HepG2 (cell line): ENCODE measurements around the gene RPS6KB2. TPM values are rescaled to one million over a fixed set of nuclear protein-coding genes. Genes with fewer than 3 reads are reported as not detected.
A peak's percentile ranks its signal among the peaks of the same experiment; 100 is the strongest.

Experiments
- AHR ChIP-seq: IDR thresholded peaks from 2 replicates; pipeline ENCODE4 v1.6.1; 2018; ENCODE audit warnings: missing genetic modification reagents, missing compliant biosample characterization
- ARNT ChIP-seq: fragments of 450-650 bp; IDR thresholded peaks from 2 replicates; pipeline ENCODE4 v1.6.1; 2017
- HDAC1 ChIP-seq: sonication (generic); formaldehyde crosslinking; IDR thresholded peaks from 2 replicates; pipeline ENCODE4 v1.5.1; 2020; ENCODE audit warnings: mild to moderate bottlenecking, missing genetic modification reagents
- HNRNPUL1 ChIP-seq: fragments of 200-400 bp; formaldehyde crosslinking; IDR thresholded peaks from 2 replicates; pipeline ENCODE4 v1.6.1; 2017; ENCODE audit warnings: low read depth, mild to moderate bottlenecking, low read length, moderate library complexity
- ISX ChIP-seq: sonication (generic); formaldehyde crosslinking; conservative IDR thresholded peaks from 2 replicates; pipeline ENCODE4 v1.5.0; 2020; ENCODE audit warnings: missing genetic modification reagents
- KDM6A ChIP-seq: IDR thresholded peaks from 2 replicates; pipeline ENCODE4 v1.6.1; 2016; ENCODE audit warnings: low read depth
- NFYB ChIP-seq: sonication (generic); formaldehyde crosslinking; IDR thresholded peaks from 2 replicates; pipeline ENCODE4 v1.4.0; 2020; ENCODE audit warnings: missing genetic modification reagents
- NR2F6 ChIP-seq, 2 experiments: IDR thresholded peaks; 2 replicates each; pipeline ENCODE4 v1.6.1; 2016; ENCODE audit warnings: antibody characterized with exemption in 1 of 2, mild to moderate bottlenecking in 1 of 2
- RXRA ChIP-seq: sonication (generic); formaldehyde crosslinking; IDR thresholded peaks from 2 replicates; pipeline ENCODE4 v1.5.1; 2020; ENCODE audit warnings: missing genetic modification reagents
- SKI ChIP-seq: fragments of 450-650 bp; IDR thresholded peaks from one replicate; pipeline ENCODE4 v1.6.1; 2018; ENCODE audit warnings: mild to moderate bottlenecking; ENCODE audit not compliant: partially characterized antibody
- SKIL ChIP-seq: sonication (generic); formaldehyde crosslinking; IDR thresholded peaks from 2 replicates; pipeline ENCODE4 v1.8.0; 2022; ENCODE audit warnings: missing genetic modification reagents, mild to moderate bottlenecking, moderate library complexity, borderline replicate concordance
- SOX5 ChIP-seq: IDR thresholded peaks from 2 replicates; pipeline ENCODE4 v1.6.1; 2016; ENCODE audit warnings: borderline replicate concordance
- ZFP41 ChIP-seq: sonication (generic); formaldehyde crosslinking; IDR thresholded peaks from 2 replicates; pipeline ENCODE4 v1.4.0; 2020; ENCODE audit warnings: mild to moderate bottlenecking, missing genetic modification reagents, borderline replicate concordance
- ZFP90 ChIP-seq: sonication (generic); formaldehyde crosslinking; IDR thresholded peaks from 2 replicates; pipeline ENCODE4 v1.8.0; 2022; ENCODE audit warnings: missing genetic modification reagents, mild to moderate bottlenecking, inconsistent platforms, borderline replicate concordance
- ZNF121 ChIP-seq: sonication (generic); formaldehyde crosslinking; IDR thresholded peaks from 2 replicates; pipeline ENCODE4 v1.5.0; 2020; ENCODE audit warnings: mild to moderate bottlenecking, missing genetic modification reagents
- ZNF225 ChIP-seq: sonication (generic); formaldehyde crosslinking; IDR thresholded peaks from 2 replicates; pipeline ENCODE4 v1.4.0; 2020; ENCODE audit warnings: mild to moderate bottlenecking, missing genetic modification reagents
- ZNF3 ChIP-seq: IDR thresholded peaks from 2 replicates; pipeline ENCODE4 v1.7.0; 2017; ENCODE audit warnings: inconsistent platforms
- ZNF331 ChIP-seq: sonication (generic); formaldehyde crosslinking; IDR thresholded peaks from 2 replicates; pipeline ENCODE4 v1.4.0; 2020; ENCODE audit warnings: missing genetic modification reagents
- ZNF496 ChIP-seq: sonication (generic); formaldehyde crosslinking; IDR thresholded peaks from 2 replicates; pipeline ENCODE4 v1.8.1; 2023; ENCODE audit warnings: mild to moderate bottlenecking, moderate library complexity, missing genetic modification reagents; ENCODE audit not compliant: insufficient replicate concordance
- ZNF644 ChIP-seq: IDR thresholded peaks from 2 replicates; pipeline ENCODE4 v1.6.1; 2016; ENCODE audit warnings: low read depth
- ZNF687 ChIP-seq: sonication (generic); formaldehyde crosslinking; IDR thresholded peaks from 2 replicates; pipeline ENCODE4 v1.5.1; 2020; ENCODE audit warnings: mild to moderate bottlenecking, missing genetic modification reagents, moderate library complexity
- ZNF704 ChIP-seq: sonication (generic); formaldehyde crosslinking; IDR thresholded peaks from 2 replicates; pipeline ENCODE4 v1.8.1; 2023; ENCODE audit warnings: mild to moderate bottlenecking, inconsistent platforms, moderate library complexity, missing genetic modification reagents, borderline replicate concordance
- ZNF761 ChIP-seq: sonication (generic); formaldehyde crosslinking; conservative IDR thresholded peaks from 2 replicates; pipeline ENCODE4 v1.4.0; 2020; ENCODE audit warnings: mild to moderate bottlenecking, missing genetic modification reagents
- ZNF775 ChIP-seq: sonication (generic); formaldehyde crosslinking; IDR thresholded peaks from 2 replicates; pipeline ENCODE4 v1.4.0; 2020; ENCODE audit warnings: missing genetic modification reagents, mild to moderate bottlenecking, moderate library complexity, borderline replicate concordance
- polyA plus RNA-seq, 8 experiments: library from polyadenylated mRNA; depleted of rRNA in 3 of 8; stranded (reverse) in 7 of 8; unstranded in 1 of 8; fragments of >200 nt; fragmentation: Illumina TruSeq in 4 of 8; extraction: Trizol in 4 of 8; gene quantifications; 2 replicates each; pipeline versions ENCODE4 v1.2.1 to v1.2.3, GENCODE V29; 2011 to 2016; ENCODE audit warnings: low read depth in 4 of 8, missing spikeins in 1 of 8, mixed read lengths in 1 of 8; ENCODE audit not compliant: insufficient read depth in 1 of 8
- total RNA-seq, 5 experiments: library from RNA; depleted of rRNA; stranded (reverse); fragments of >200 nt; fragmentation: Illumina TruSeq; extraction: Trizol; gene quantifications; 2 replicates each; pipeline ENCODE4 v1.2.3, GENCODE V29; 2016; ENCODE audit warnings: low read depth in 1 of 5

Gene RPS6KB2
- total and polyA plus RNA-seq, 2 of the 13 experiments (the other 11 are each of a cell fraction or from before 2014, with no cell fraction given): 52.9 to 54.8 TPM

- TF ChIP-seq ARNT (no peak), SKI (no peak), ZNF644 (CRISPR knock-in tag) (no peak), AHR (0 out of 2 replicates have a peak, but pooled peaks have one; percentile 5), ZNF331 (no peak), SOX5 (no peak), ZNF121 (CRISPR knock-in tag) (peak; percentile 71; the same call in 1 of the 2 replicates), SKIL (CRISPR knock-in tag) (no peak), ZNF3 (CRISPR knock-in tag) (no peak), ZFP41 (no peak), NFYB (CRISPR knock-in tag) (no peak), ISX (CRISPR knock-in tag) (no peak), ZNF775 (no peak), KDM6A (CRISPR knock-in tag) (no peak), ZNF687 (CRISPR knock-in tag) (peak; percentile 37), ZNF225 (CRISPR knock-in tag) (no peak), ZNF496 (CRISPR knock-in tag) (no peak), ZNF761 (CRISPR knock-in tag) (no peak), NR2F6 (IDR thresholded peaks at IDR 0.05) (peak; percentile 20; the same call in 1 of the 2 replicates), NR2F6 (CRISPR knock-in tag; IDR thresholded peaks at IDR 0.05) (no peak), ZNF704 (CRISPR knock-in tag) (no peak), RXRA (CRISPR knock-in tag) (0 out of 2 replicates have a peak, but pooled peaks have one; percentile 7), ZFP90 (CRISPR knock-in tag) (no peak), HNRNPUL1 (no peak), HDAC1 (CRISPR knock-in tag) (no peak)
These were observed 23.6 kb upstream of the RPS6KB2 start (continued) for GRCh38 chr11:67404515-67405195.
